ENCODE results near the gene TMEM138.

The TMEM138 gene

GRCh38 chr11:61359516-61359915 lies 2.7 kb upstream of the TMEM138 start:
- peaks cover 68% of the 10 kb centered on the region for H3K36me3 ChIP-seq (ENCODE audit: control insufficient read depth, low read length)
- no peaks in the 10 kb centered on the region for H3K9me3 ChIP-seq (ENCODE audit: control insufficient read depth, insufficient read depth, low read length)
- no peaks in the 10 kb centered on the region for H3K27me3 ChIP-seq (ENCODE audit: control insufficient read depth, low read length)
- peaks cover 70% of the 10 kb centered on the region for H3K4me1 ChIP-seq (ENCODE audit: control insufficient read depth, low read length)
- H3K9me2 ChIP-seq (replicated peaks; ENCODE audit: control insufficient read depth, low read length) = no peaks in the 10 kb centered on the region
- H3K27ac ChIP-seq (ENCODE audit: low read depth, low read length) = peak overlapping the region; percentile 98
- peaks cover 75% of the 10 kb centered on the region for H3K79me2 ChIP-seq (ENCODE audit: control insufficient read depth, low read length)
- H3F3A ChIP-seq (ENCODE audit: control insufficient read depth, insufficient read depth) = peaks cover 42% of the 10 kb centered on the region
- H4K20me1 ChIP-seq (ENCODE audit: control insufficient read depth, insufficient read depth, low read depth, low read length) = no peaks in the 10 kb centered on the region; the same call in 1 of the 2 replicates
- TF ChIP-seq EZH2phosphoT487 (IDR thresholded peaks at IDR 0.05; ENCODE audit: borderline replicate concordance, low read length) = no peak
- no peak for TF ChIP-seq CTCF (IDR thresholded peaks at IDR 0.05; ENCODE audit: low read depth, low read length, poor library complexity, severe bottlenecking)
- H3K4me3 ChIP-seq (ENCODE audit: low read length) = peak overlapping the region; percentile 99
- H3K4me2 ChIP-seq (ENCODE audit: low read length) = peak overlapping the region; percentile 98

GRCh38 chr11:61361237-61361740 lies 885 bp upstream of the TMEM138 start:
- Histone ChIP-seq H3K36me3 (ENCODE audit: control insufficient read depth, low read length) (peaks cover 69% of the 10 kb centered on the region), H3K9me3 (ENCODE audit: control insufficient read depth, insufficient read depth, low read length) (no peaks in the 10 kb centered on the region), H4K20me1 (ENCODE audit: control insufficient read depth, insufficient read depth, low read depth, low read length) (no peaks in the 10 kb centered on the region; the same call in 1 of the 2 replicates), H3K4me1 (ENCODE audit: control insufficient read depth, low read length) (peaks cover 52% of the 10 kb centered on the region), H3F3A (ENCODE audit: control insufficient read depth, insufficient read depth) (peaks cover 41% of the 10 kb centered on the region), H3K4me2 (ENCODE audit: low read length) (peak overlapping the region; percentile 98), H3K79me2 (ENCODE audit: control insufficient read depth, low read length) (peaks cover 66% of the 10 kb centered on the region), H3K27me3 (ENCODE audit: control insufficient read depth, low read length) (no peaks in the 10 kb centered on the region), H3K27ac (ENCODE audit: low read depth, low read length) (peak overlapping the region; percentile 98), H3K4me3 (ENCODE audit: low read length) (peak overlapping the region; percentile 99), H3K9me2 (replicated peaks; ENCODE audit: control insufficient read depth, low read length) (no peaks in the 10 kb centered on the region)
- no peak for TF ChIP-seq CTCF (IDR thresholded peaks at IDR 0.05; ENCODE audit: low read depth, low read length, poor library complexity, severe bottlenecking)
- no peak for TF ChIP-seq EZH2phosphoT487 (IDR thresholded peaks at IDR 0.05; ENCODE audit: borderline replicate concordance, low read length)

GRCh38 chr11:61362542-61362875 lies 335 bp downstream of the TMEM138 start:
- peaks cover 75% of the 10 kb centered on the region for H3K36me3 ChIP-seq (ENCODE audit: control insufficient read depth, low read length)
- H3K9me3 ChIP-seq (ENCODE audit: control insufficient read depth, insufficient read depth, low read length) = no peaks in the 10 kb centered on the region
- H3K4me2 ChIP-seq (ENCODE audit: low read length) = peak overlapping the region; percentile 98
- peaks cover 66% of the 10 kb centered on the region for H3K79me2 ChIP-seq (ENCODE audit: control insufficient read depth, low read length)
- no peaks in the 10 kb centered on the region; the same call in 1 of the 2 replicates for H4K20me1 ChIP-seq (ENCODE audit: control insufficient read depth, insufficient read depth, low read depth, low read length)
- TF ChIP-seq CTCF (IDR thresholded peaks at IDR 0.05; ENCODE audit: low read depth, low read length, poor library complexity, severe bottlenecking) (no peak), EZH2phosphoT487 (IDR thresholded peaks at IDR 0.05; ENCODE audit: borderline replicate concordance, low read length) (no peak)
- no peaks in the 10 kb centered on the region for H3K9me2 ChIP-seq (replicated peaks; ENCODE audit: control insufficient read depth, low read length)
- peaks cover 30% of the 10 kb centered on the region for H3F3A ChIP-seq (ENCODE audit: control insufficient read depth, insufficient read depth)
- H3K4me1 ChIP-seq (ENCODE audit: control insufficient read depth, low read length) = peaks cover 40% of the 10 kb centered on the region
- H3K27ac ChIP-seq (ENCODE audit: low read depth, low read length) = peak overlapping the region; percentile 98
- H3K4me3 ChIP-seq (ENCODE audit: low read length) = peak overlapping the region; percentile 99
- no peaks in the 10 kb centered on the region for H3K27me3 ChIP-seq (ENCODE audit: control insufficient read depth, low read length)
